ENCODE results near the gene HORMAD1. TPM values are rescaled to one million over a fixed set of nuclear protein-coding genes. Genes with fewer than 3 reads are reported as not detected.
"Not testable (repeated sequence)": the region's sequence is repeated elsewhere in the genome, so short reads cannot be mapped to it uniquely, and the experiment has no call there.

HORMAD1 gene
- total RNA-seq, 1 experiment from 2014 or later, result not detected

GRCh38 chr1:150686275-150686674, 34.4 kb downstream of the HORMAD1 start:
- H3K27me3 ChIP-seq (replicated peaks), result no peaks in the 10 kb centered on the region
- no peak overlapping the region for H3K27ac ChIP-seq
- DNase-seq (ENCODE audit: low read depth in 1 of 2, low spot score in 2 of 2), result no peak
- H3K9me3 ChIP-seq (replicated peaks), result no peaks in the 10 kb centered on the region
- no peaks in the 10 kb centered on the region for H3K4me1 ChIP-seq (replicated peaks)
- H3K4me3 ChIP-seq, result no peak overlapping the region
- peaks cover 4% of the 10 kb centered on the region; the same call in 1 of the 2 replicates for H3K36me3 ChIP-seq

DNA sequence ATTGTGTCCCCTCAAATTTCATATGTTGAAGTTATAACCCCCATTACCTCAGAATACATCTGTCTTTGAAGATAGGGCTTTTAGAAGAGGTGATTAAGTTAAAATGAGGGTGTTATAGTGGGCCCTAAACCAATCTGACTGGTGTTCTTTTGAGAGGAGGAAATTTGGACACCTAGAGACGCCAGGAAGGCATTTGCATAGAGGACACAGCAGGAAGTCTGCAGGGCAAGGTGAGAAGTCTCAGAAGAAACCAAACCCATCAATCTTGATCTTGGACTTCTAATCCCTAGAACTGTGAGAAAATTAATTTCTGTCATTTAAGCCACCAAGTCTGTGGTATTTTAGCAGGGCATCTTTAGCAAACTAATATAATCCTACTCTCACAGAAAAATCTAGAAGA, 36.8 kb downstream of the HORMAD1 start:
- no peak overlapping the region for H3K27ac ChIP-seq
- no peaks in the 10 kb centered on the region for H3K9me3 ChIP-seq (replicated peaks)
- H3K36me3 ChIP-seq, result peaks cover 4% of the 10 kb centered on the region; the same call in 1 of the 2 replicates
- H3K4me3 ChIP-seq, result no peak overlapping the region
- no peak for DNase-seq (ENCODE audit: low read depth in 1 of 2, low spot score in 2 of 2)
- H3K27me3 ChIP-seq (replicated peaks), result no peaks in the 10 kb centered on the region
- no peaks in the 10 kb centered on the region for H3K4me1 ChIP-seq (replicated peaks)

- no peak overlapping the region for H3K27ac ChIP-seq
- DNase-seq (ENCODE audit: low read depth in 1 of 2, low spot score in 2 of 2), result no peak
Measured at GRCh38 chr1:150678988-150679387, 41.7 kb downstream of the HORMAD1 start.

GRCh38 chr1:150674881-150675280, 45.8 kb downstream of the HORMAD1 start:
- H3K4me1 ChIP-seq (replicated peaks), result no peaks in the 10 kb centered on the region

More at GRCh38 chr1:150678988-150679387, 41.7 kb downstream of the HORMAD1 start:
- no peaks in the 10 kb centered on the region for H3K27me3 ChIP-seq (replicated peaks)
- H3K4me3 ChIP-seq, result no peak overlapping the region
- no peaks in the 10 kb centered on the region; the same call in 1 of the 2 replicates for H3K36me3 ChIP-seq
- no peaks in the 10 kb centered on the region for H3K9me3 ChIP-seq (replicated peaks)
- H3K4me1 ChIP-seq (replicated peaks), result no peaks in the 10 kb centered on the region

GRCh38 chr1:150663321-150663720, 57.4 kb downstream of the HORMAD1 start:
- H3K4me1 ChIP-seq (replicated peaks), result no peaks in the 10 kb centered on the region
- no peak overlapping the region for H3K4me3 ChIP-seq
- H3K9me3 ChIP-seq (replicated peaks), result no peaks in the 10 kb centered on the region
- no peak for DNase-seq (ENCODE audit: low read depth in 1 of 2, low spot score in 2 of 2)
- no peaks in the 10 kb centered on the region for H3K27me3 ChIP-seq (replicated peaks)
- peaks cover 17% of the 10 kb centered on the region for H3K36me3 ChIP-seq
- no peak overlapping the region for H3K27ac ChIP-seq

More at GRCh38 chr1:150674881-150675280, 45.8 kb downstream of the HORMAD1 start:
- no peaks in the 10 kb centered on the region for H3K36me3 ChIP-seq
- H3K9me3 ChIP-seq (replicated peaks), result no peaks in the 10 kb centered on the region
- H3K27me3 ChIP-seq (replicated peaks), result no peaks in the 10 kb centered on the region
- no peak overlapping the region for H3K4me3 ChIP-seq
- H3K27ac ChIP-seq, result no peak overlapping the region
- DNase-seq (ENCODE audit: low read depth in 1 of 2, low spot score in 2 of 2), result no peak

- Histone ChIP-seq H3K4me3 (no peak overlapping the region), H3K4me1 (replicated peaks) (no peaks in the 10 kb centered on the region), H3K9me3 (replicated peaks) (no peaks in the 10 kb centered on the region), H3K27me3 (replicated peaks) (no peaks in the 10 kb centered on the region), H3K27ac (no peak overlapping the region), H3K36me3 (peaks cover 17% of the 10 kb centered on the region)
- DNase-seq (ENCODE audit: low read depth in 1 of 2, low spot score in 2 of 2), result no peak
Measured at GRCh38 chr1:150662811-150663210, 57.9 kb downstream of the HORMAD1 start.

DNA sequence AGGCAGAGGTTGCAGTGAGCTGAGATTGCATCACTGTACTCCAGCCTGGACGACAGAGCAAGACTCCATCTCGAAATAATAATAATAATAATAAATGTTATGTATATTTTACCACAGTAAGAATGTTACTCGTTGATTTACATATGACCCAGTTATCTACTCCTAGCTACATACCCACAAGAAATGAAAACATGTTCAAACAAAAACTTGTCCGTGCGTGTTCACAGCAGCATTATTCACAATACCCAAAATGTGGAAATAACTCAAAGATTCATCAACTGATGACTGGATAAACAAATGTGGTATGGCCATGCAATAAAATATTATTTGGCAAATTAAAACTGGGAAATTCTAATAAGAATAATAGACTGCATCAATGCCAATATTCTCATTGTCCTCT, 59.5 kb downstream of the HORMAD1 start:
- Histone ChIP-seq H3K27ac (no peak overlapping the region), H3K4me1 (replicated peaks) (no peaks in the 10 kb centered on the region), H3K36me3 (peaks cover 17% of the 10 kb centered on the region), H3K4me3 (no peak overlapping the region), H3K27me3 (replicated peaks) (no peaks in the 10 kb centered on the region), H3K9me3 (replicated peaks) (no peaks in the 10 kb centered on the region)
- DNase-seq (ENCODE audit: low read depth in 1 of 2, low spot score in 2 of 2), result no peak

DNA sequence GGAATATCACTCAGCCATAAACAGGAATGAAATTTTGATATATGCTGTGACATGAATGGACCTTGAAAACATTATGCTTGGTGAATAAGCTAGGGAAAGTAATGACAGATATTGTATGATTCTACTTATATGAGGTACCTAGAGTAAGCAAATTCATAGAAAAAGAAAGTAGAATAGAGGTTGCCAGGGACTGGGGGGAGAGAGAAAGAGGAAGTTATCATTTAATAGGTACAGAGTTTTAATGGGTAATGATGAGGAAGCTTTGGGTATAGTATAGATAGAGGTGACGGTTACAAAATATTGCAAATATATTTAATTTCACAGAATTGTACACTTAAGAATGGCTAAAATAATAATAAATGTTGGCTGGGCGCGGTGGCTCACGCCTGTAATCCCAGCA, 60.1 kb downstream of the HORMAD1 start:
- H3K4me3 ChIP-seq, result no peak overlapping the region

DNA sequence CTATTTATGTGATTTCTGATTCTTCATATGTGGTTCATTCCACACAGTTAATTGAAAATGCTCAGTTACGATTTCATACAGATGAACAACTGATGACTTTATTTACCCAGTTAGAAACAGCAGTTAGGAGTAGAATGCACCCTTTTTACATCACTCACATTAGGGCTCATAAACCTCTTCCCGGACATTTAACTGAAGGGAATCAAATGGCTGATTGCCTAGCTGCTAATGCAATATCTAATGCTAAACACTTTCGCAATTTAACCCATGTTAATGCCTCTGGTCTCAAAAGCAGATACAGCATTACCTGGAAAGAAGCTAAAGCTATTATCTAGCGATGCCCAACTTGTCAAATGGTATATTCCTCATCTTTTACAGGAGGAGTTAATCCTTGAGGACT, 63.6 kb downstream of the HORMAD1 start:
- not testable (repeated sequence) for H3K4me1 ChIP-seq (replicated peaks); H3K27me3 ChIP-seq (replicated peaks); DNase-seq (ENCODE audit: low read depth in 1 of 2, low spot score in 2 of 2); H3K27ac ChIP-seq; H3K4me3 ChIP-seq; H3K9me3 ChIP-seq (replicated peaks)
- H3K36me3 ChIP-seq, result peaks cover 14% of the 10 kb centered on the region

More for the DNA sequence above, 60.1 kb downstream of the HORMAD1 start:
- H3K27ac ChIP-seq, result no peak overlapping the region
- no peaks in the 10 kb centered on the region for H3K9me3 ChIP-seq (replicated peaks)
- H3K4me1 ChIP-seq (replicated peaks), result no peaks in the 10 kb centered on the region
- peaks cover 17% of the 10 kb centered on the region for H3K36me3 ChIP-seq
- no peaks in the 10 kb centered on the region for H3K27me3 ChIP-seq (replicated peaks)
- no peak for DNase-seq (ENCODE audit: low read depth in 1 of 2, low spot score in 2 of 2)

GRCh38 chr1:150654635-150655034, 66.1 kb downstream of the HORMAD1 start:
- not testable (repeated sequence) for H3K27me3 ChIP-seq (replicated peaks); DNase-seq (ENCODE audit: low read depth in 1 of 2, low spot score in 2 of 2); H3K4me3 ChIP-seq; H3K27ac ChIP-seq; H3K9me3 ChIP-seq (replicated peaks); H3K4me1 ChIP-seq (replicated peaks); H3K36me3 ChIP-seq

- H3K9me3 ChIP-seq (replicated peaks), result no peaks in the 10 kb centered on the region
- DNase-seq (ENCODE audit: low read depth in 1 of 2, low spot score in 2 of 2), result no peak
- H3K36me3 ChIP-seq, result peaks cover 25% of the 10 kb centered on the region
- H3K27me3 ChIP-seq (replicated peaks), result no peaks in the 10 kb centered on the region
- no peaks in the 10 kb centered on the region; the same call in 1 of the 2 replicates for H3K4me1 ChIP-seq (replicated peaks)
- no peak overlapping the region for H3K4me3 ChIP-seq
- no peak overlapping the region for H3K27ac ChIP-seq
Measured at GRCh38 chr1:150650193-150650592, 70.5 kb downstream of the HORMAD1 start.

DNA sequence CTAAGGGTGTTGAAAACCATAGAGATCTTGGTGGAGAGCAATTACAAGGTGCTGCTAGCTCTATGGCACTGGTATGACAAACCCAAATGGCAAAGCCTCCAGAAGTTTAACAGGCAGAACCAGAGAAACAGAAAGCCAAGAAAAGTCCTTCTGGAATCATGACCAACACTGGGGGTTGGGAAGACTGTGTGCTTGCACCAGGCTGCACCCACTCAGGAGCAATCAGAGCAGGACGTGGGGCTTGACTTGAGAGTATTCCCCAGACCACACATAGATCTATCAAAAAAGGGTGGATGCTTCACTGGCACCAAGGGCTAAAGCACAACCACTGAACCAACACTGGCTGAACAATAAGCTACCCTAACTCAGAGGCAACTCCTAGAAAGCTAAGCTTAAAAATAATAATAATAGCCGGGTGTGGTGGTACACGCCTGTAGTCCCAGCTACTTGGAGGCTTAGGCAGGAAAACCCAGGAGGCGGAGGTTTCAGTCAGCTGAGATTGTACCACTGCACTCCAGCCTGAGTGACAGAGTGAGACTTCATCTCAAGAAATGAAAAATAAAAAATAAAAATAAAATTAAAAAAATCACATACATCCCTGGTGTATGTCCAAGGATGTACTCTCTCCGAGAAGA, 71.1 kb downstream of the HORMAD1 start:
- Histone ChIP-seq H3K36me3 (peaks cover 25% of the 10 kb centered on the region), H3K27me3 (replicated peaks) (no peaks in the 10 kb centered on the region), H3K27ac (no peak overlapping the region), H3K4me1 (replicated peaks) (no peaks in the 10 kb centered on the region; the same call in 1 of the 2 replicates), H3K4me3 (no peak overlapping the region), H3K9me3 (replicated peaks) (no peaks in the 10 kb centered on the region)
- no peak for DNase-seq (ENCODE audit: low read depth in 1 of 2, low spot score in 2 of 2)

Measured in SJSA1 (cell line).